GM21825 (cell line): ENCODE measurements around the gene CAMKK1.

Experiments used
- ATAC-seq: cut with Tn5 transposase; IDR thresholded peaks from one replicate; pipeline ENCODE4 v1.9.1; 2021; ENCODE audit warnings: mild to moderate bottlenecking, moderate library complexity; ENCODE audit not compliant: unreplicated experiment

The CAMKK1 gene

DNA sequence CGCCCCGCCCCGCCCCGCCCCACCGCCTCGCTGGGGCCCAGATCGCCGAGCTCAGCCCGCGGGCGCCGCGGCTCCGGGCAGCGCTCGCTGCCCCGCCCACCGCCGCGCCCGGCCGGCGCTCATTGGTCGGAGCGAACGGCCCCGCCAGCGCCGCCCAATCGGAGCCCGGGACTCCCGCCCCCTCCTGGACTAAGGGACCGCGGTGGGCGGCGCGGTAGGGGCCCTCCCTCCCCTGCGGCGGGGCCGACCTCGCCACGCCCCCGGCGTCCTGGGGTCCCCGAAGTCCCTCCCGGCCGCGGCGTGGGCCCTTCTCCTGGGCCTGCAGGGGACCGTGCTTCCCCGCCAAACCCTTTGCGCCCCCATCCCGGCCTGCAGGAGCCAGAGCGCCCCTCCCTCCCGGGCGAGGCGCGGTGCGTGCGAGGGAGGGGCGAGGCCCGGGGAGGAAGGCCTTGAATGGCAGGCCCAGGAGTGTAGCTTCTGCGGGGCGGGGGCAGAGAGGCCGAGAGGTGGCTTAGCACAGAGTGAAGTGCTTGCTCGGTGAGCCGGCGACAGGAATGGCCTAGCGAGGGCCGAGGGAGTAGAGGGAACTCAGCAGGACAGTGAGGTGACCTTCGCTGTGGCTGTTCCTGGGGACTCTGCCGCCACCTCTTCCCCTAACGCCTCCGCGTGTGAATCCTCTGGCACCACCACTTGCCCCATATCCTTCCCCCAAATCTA is at the start of gene CAMKK1:
Gene CAMKK1 (minus strand): TSS at position 51 of the 717 bp plus-strand sequence. CDS start 7,366 bp downstream, outside the sequence.
- peak; percentile 81 for ATAC-seq

- no peak for ATAC-seq
These were observed 48.3 kb upstream of the CAMKK1 start for GRCh38 chr17:3940965-3941698.

- ATAC-seq, result no peak
These were observed 44.5 kb upstream of the CAMKK1 start for GRCh38 chr17:3937359-3937758.

- ATAC-seq, result no peak
These were observed 43.0 kb upstream of the CAMKK1 start for GRCh38 chr17:3935825-3936355.

GRCh38 chr17:3935140-3935542 is 42.3 kb upstream of the CAMKK1 start:
- ATAC-seq, result no peak

DNA sequence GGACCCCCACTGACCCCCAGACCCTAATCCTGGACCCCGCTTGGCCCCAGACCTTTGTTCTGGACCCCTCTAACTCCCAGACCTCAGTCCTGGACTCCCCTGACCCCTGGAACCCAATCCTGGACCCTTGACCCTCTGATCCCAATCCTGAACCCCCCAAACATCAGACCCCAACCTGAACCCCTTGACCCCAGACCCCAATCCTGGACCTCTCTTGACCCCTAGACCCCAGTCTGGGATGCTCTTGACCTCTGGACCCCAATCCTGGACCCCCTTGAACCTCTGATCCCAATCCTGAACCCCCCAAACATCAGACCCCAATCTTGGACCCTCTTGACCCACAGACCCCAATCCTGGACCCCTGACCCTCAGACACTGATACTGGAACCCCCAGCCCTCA is 36.9 kb upstream of the CAMKK1 start:
- ATAC-seq, result no peak

DNA sequence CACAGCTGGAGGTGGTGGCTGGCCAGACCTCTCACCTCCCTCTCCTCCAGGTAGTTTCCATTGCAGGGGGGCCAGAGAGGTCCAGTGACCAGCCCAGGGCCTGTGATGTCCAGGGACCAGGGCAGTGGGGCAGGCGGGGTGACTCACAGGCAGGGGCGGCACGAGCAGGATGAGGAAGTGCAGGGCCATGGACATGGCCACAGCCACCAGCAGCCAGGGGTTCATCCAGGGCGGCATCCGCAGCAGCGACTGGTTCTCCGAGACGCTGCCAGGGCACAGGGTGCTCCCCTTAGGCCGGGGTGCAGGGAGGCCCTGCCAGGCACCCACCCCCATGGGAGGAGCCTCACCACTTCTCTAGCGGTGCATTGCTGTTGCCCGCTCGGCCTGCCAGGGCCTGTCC is 36.3 kb upstream of the CAMKK1 start:
- no peak for ATAC-seq

DNA sequence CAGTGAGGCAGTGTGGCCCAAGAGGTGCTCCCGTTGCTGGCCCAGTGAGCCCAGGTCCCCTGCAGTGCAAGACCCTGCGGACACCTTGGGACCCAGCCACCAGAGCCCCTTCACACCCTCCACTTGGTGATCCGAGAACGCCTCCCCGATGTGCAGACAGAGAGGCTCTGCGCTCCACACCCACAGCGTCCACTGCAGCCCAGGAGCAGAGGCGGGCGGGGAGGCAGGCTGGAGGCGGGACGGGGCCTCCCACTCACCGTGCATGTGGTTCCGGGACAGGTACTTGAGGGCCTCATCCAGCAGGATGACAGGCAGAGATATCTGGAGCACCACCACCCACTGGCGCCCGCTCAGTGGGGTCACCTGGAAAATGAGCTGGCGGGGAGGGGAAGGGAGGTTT is 35.6 kb upstream of the CAMKK1 start:
- no peak for ATAC-seq

DNA sequence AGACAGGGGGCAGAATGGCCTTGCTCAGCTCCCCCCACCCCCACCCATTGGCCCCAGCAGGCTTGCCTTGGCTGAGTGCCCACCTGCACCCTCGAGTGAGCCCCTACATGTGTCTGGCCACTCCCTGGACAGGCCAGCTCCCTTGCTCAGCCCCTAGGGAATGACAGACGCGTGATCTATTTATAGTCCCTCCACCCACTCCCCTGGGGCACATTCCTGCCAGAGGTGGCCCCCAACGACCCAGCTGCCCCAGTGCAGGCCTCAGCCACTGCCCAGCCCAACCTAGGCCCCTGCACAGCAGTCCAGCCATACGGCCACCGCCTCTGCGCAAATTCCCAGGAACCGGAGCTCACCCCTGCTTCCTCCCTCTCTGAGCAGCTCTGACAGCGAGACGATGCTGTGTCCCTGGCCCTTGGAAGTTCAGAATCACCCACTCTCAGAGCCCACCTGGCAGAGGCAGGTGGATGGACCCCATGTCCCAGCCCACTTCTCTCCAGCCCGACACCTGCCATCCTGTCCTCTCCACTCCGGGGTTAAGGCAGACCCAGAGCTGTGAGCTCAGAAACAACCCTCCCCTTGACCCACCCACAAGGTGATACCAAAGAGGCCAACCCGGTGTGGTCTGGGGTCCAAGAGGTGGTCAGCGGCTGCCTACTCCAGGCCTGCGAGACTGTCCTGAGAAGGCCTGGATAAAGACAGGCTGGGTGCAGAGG is 34.9 kb upstream of the CAMKK1 start:
- ATAC-seq, result no peak

DNA sequence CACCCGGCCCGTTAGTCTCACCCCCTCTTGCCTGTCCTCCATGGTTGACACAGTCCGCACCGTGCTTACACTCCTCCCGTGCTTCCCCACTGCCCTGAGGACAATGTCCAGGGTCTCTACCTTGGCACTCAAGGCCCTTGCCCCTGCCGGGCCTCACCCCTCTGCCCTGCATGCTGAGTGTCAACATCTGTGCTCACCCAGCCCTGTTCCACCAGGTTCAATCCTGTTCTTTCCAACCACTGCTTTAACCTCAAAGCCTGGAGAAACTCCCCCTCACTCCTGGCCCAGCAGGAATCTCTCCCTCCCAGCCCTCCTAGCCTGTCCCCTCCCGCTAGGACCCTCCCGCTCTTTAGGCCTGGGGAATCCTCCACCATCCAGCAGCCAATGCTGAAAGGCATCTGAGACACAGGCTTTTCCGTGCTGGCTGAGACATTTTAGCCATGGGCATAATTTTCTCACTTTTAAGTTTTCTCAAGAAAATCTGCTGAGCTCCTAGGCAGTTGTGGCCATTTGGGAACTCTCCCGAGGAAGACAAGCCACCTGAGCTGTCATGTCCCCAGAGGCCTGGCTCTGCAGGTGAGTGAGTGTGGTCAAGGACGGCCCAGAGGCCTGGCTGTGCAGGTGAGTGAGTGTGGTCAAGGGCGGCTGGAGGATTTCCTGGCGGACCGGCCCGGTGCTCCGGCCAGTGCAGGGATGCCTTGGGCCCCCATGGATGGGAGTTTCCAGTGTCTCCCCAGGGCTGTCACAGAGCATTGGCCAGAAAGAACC is 34.2 kb upstream of the CAMKK1 start:
- no peak for ATAC-seq

DNA sequence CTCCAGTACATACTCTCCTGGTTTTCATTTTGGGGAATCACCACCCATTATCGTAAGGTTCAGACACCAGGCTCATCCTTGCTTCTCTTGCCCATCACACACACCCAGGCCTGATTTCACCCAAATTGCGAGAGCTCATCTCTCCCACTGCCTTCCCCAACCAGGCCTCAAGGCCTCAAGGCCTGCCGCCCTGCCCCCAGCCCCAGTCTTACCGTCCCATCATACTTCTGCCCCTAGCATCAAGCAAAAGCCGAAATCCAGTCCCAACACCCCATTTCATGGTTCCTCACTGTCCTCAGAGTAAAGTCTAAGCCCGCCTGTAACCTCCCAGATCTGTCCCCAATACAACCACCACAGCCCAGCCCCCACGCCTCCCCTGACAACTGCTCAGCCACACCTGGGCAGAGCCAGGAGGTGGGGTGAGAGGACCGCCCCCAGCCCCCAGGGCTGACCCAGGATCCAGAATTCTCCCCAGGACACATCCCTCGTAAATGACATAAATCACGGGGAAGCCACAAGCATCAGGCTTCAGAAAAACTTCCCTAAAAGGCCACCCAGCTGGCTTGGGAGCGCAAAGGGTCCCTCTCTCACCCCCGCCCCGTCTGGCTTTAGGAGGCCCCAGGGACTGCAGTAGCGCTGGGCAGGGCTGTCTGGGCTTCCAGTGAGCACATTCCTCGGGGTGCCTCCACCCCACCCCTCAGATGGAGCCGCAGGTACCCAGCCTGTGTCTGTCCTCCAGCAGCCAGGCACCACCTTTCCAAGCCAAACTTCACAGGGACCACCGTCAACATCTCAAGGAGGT is 33.0 kb upstream of the CAMKK1 start:
- ATAC-seq, result no peak

DNA sequence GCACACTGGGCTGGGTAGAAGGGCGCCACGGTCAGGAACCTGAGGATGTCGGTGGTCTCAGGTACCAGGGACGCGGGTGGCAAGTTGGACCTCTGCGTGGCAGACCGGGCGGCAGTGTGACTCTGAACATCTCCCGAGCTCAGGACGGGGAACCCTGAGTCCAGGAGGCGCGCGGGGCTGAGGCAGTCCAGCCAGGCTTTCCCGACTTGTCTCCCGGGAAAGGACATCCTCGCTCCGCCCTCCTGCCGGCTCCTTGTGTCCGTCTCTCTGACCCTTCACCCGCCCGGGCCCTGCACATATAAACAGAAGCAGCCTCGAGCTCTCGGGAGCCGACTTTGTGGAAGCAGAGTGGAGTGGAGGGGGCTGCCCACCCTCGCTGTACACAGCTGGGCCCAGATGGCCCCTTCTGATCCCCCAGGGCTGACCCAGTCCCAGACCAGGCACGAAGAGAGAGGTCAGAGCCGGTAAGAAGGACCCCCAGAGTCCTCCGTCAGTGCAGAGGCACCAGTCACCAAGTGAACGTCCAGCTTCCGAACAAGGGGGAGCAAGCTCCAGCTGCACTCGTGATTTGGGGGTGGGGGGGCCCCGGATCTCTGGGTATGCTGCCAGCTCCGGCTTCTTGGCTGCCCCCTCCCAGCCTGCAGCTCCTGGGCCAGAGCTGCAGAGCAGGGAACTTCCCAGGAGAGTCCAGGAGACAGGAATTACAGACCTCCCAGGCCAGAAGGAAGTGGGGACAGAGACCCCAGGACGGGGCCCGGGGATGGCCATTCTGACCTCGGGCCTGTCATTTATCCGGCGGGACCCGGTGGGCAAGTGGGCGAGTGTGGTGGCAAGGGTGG is 31.9 kb upstream of the CAMKK1 start:
- ATAC-seq, result no peak

- no peak for ATAC-seq
These were observed 30.8 kb upstream of the CAMKK1 start for GRCh38 chr17:3923466-3924190.

DNA sequence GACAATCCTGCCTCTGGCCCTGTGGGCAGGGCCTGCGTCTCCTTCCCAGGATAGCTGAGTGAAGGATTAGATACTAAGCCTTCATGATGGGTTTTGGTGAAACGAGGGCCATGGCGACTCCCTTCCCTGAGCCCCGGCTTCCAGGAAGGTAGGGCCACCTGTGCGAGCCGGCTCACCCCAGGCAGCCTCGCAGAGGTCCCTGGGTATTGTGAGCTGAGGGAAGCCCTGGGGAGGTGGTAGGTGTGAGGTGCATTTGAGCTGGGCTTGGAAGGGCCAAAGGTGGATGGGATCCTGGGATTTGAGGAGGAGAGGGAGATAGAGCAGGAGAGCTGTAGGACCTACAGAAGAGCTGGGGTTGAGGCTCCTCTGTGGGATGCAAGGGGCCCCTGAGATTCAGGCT is 29.9 kb upstream of the CAMKK1 start:
- ATAC-seq, result no peak

DNA sequence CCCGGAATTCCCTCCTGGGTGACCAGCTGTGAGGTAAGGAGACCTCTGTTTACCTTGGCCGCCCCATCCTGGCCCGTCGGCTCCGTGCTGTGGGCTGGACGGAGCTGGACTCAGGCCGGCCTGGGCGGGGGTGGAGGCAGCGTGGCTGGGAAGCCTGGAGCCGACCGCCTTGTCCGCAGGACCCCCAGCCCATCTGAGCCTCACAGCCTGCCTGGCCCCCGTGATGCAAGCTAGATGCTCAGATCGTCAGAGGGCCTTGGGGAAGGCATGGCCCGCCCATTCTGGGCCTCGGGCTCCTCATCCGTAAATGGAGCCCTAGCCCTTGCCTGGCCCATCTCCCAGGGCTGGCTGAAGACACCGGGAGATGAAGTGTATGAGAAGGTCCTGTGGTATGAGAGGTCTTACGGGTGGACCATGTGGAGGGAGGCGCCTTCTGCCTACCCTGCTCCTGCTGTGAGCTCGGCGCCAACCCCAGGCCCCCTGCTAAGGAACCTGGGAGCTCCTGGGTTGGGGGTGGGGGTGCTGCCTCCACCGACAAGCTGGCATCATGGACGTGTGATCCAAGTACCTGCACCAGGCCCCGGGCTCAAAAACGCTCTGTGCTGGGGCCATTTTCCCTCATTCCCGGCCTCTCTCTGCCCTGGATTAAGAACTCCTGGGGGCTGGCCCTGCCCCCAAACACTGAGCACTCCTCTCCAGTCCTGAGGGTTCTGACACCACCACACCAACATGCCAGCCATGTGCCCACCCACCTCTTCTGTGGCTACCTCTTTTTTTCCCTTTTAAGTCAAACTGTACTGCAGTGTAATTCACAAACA is 28.9 kb upstream of the CAMKK1 start:
- ATAC-seq, result no peak

DNA sequence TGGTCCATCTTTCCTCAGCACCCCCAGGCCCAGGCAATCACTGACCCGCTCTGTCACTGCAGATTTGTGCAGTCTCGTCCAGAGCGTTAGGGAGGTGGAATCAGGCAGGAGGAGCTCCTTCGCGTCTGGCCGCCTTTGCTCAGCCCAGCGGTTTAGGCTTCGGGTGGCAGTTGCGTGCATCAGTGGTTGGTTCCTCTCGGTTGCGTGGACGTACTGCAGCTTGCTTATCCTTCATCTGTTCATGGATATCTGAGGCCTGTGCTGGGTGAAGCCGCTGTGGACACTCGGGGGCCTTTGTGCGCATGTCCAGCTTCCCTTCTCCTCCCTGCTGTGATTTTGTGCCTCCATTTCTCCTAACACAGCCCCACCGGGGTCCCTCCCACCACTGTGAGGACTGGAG is 28.2 kb upstream of the CAMKK1 start:
- ATAC-seq, result no peak

DNA sequence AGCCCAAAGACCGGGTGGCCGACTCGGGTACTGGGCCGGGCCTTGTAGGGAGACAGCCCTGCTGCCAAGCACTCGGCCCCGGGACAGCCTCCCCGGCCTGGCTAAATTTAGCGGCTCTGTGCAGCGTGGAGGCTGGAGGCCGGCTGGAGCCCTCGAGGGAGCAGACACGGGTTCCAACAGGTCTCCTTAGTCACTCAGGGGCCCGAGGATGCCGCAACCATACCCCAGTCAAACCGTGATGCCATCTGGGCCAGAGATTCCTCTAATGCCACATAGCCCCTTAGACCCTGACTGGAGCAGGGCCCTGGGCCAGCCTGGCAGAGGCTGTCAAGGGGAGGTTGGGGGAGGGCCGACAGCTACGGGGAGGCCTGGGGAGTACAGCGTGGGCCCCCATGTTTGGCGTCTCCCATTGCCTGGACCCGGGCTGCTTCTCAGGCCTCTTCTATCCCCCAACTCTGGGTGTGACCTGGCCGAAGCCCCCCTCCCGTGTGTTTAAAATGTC is 26.3 kb upstream of the CAMKK1 start:
- ATAC-seq, result no peak
